ENCODE results near the gene TMCC2.

GRCh38 chr1:205279986-205280385 is 52.2 kb downstream of the TMCC2 start:
- no peak for TF ChIP-seq ELK1 (IDR thresholded peaks at IDR 0.05; ENCODE audit: borderline replicate concordance, low read depth, low read length)
- no peak for TF ChIP-seq POLR2A (IDR thresholded peaks at IDR 0.05; ENCODE audit: low read depth, low read length)
- TF ChIP-seq CTCF (conservative IDR thresholded peaks at IDR 0.05; ENCODE audit: low read depth, low read length), result no peak
- no peak for TF ChIP-seq CHD1 (IDR thresholded peaks at IDR 0.05; ENCODE audit: low read depth, low read length)
- TF ChIP-seq FOS (IDR thresholded peaks at IDR 0.05; ENCODE audit: low read depth, low read length), result no peak
- no peak for TF ChIP-seq MAFK (IDR thresholded peaks at IDR 0.05; ENCODE audit: low read depth, low read length)
- TF ChIP-seq CEBPB (IDR thresholded peaks at IDR 0.05; ENCODE audit: low read depth, low read length), result no peak
